ENCODE measurements around the gene IQGAP2.

GRCh38 chr5:76561959-76562358 lies 158.9 kb downstream of the IQGAP2 start:
- TF ChIP-seq POLR2AphosphoS5 (IDR thresholded peaks at IDR 0.05) (no peak), POLR2A (IDR thresholded peaks at IDR 0.05) (no peak)
